Measurements from ENCODE around the gene TLE3. TPM values are rescaled to one million over a fixed set of nuclear protein-coding genes. Genes with fewer than 3 reads are reported as not detected.

Gene TLE3
- total and polyA plus RNA-seq, 7 donors = 16.8 to 82.0 (median 49.5) TPM

DNA sequence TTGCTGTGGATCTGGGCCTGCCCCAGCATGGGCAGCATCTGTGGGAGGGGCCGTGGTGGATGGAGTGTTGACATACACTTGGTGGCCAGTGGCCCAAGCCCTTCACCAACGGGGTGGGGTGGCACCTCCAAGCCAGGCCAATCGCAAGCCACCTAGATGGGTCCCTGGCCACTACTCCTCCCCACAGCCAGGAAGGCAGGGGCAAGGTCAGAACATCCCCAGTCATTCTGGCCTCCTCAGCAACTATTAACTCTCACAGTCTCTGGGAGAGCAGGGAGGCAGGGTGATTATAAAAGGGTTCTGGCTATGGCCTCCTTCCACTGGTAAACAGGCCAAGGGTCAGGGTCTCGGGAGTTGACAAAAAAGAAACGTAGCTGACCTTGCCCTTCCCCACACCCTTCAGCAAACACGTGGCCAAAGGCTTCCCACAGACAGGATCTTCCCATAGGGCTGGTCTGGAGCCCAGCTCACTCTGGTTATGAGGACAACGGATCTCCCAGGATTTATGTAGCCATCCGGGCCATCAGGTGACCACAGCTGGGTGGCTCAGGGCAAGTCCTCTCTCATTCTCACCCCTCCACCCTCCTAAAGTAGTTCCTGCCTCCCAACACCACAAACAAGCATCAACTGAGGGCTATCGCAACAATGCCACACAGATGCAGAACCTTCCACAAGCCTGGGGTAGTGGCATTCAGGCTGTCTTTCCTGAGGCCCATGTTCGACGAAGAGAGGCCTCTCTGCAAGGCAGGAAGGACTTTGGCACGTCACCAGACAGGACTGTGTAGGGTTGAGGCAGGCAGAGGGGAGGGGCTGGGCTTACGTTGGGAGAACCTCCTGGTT lies 18.9 kb downstream of the TLE3 start:
- no peaks in the 10 kb centered on the region for H3K9me3 ChIP-seq
- 48 to 74% methylated on average over 13 of the region's 13 CpGs for WGBS, 2 donors
- no peaks in the 10 kb centered on the region for H3K27me3 ChIP-seq
- intact Hi-C loops (cut with DNase I) = no loop called here
- H3K36me3 ChIP-seq = peaks cover 12 to 58% (median 36%) of the 10 kb centered on the region in 4 donors
- H3K4me3 ChIP-seq = no peak overlapping the region
- DNase-seq = no peak
- H3K27ac ChIP-seq = peak overlapping the region in 3 of 4 donors; percentile 38 to 59 (median 58)
- TF ChIP-seq POLR2AphosphoS5 (IDR thresholded peaks at IDR 0.05) (no peak), POLR2A (IDR thresholded peaks at IDR 0.05) (no peak), EP300 (IDR thresholded peaks at IDR 0.05) (no peak), CTCF (IDR thresholded peaks at IDR 0.05) (no peak)
- H3K4me1 ChIP-seq = peaks cover 0 to 49% (median 38%) of the 10 kb centered on the region in 4 donors

- TF ChIP-seq POLR2AphosphoS5 (IDR thresholded peaks at IDR 0.05) = peak; percentile 27 to 43 (median 32)
- no peak for TF ChIP-seq EP300 (IDR thresholded peaks at IDR 0.05)
- no peak for TF ChIP-seq POLR2A (IDR thresholded peaks at IDR 0.05)
- no peak for TF ChIP-seq CTCF (IDR thresholded peaks at IDR 0.05)
- no peaks in the 10 kb centered on the region for H3K27me3 ChIP-seq
- peaks cover 0 to 43% (median 33%) of the 10 kb centered on the region in 4 donors for H3K4me1 ChIP-seq
- peak; percentile 82 for DNase-seq
- intact Hi-C loops (cut with DNase I) = no loop called here
- no peaks in the 10 kb centered on the region for H3K9me3 ChIP-seq
- WGBS, 2 donors = 84 to 88% methylated on average over 13 of the region's 13 CpGs
- peaks cover 21 to 59% (median 44%) of the 10 kb centered on the region in 4 donors for H3K36me3 ChIP-seq
- H3K27ac ChIP-seq = peak overlapping the region in 3 of 4 donors; percentile 38 to 59 (median 58)
- no peak overlapping the region for H3K4me3 ChIP-seq
These were observed 20.2 kb downstream of the TLE3 start for GRCh38 chr15:70077188-70078147.

DNA sequence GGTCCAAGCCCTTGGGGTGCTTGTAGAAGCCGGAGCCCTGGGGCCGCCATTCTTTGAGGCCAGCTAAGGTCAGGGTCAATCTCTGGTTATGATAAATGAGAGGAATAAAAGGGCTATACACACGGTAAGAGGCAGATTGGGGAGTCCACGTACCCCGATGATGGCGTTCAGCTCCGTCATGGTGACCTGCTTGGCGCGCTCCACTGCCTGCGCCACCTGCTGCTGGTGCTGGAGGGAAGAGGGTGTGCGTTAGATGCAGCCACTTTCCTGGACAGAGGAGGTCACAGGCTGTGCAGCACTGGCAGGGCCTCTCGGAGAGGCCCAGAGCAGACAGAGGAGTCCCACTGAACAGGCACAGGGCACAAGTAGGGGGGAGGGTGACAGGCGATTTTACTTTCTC lies 23.3 kb downstream of the TLE3 start:
- DNase-seq = no peak
- peaks cover 0 to 44% (median 39%) of the 10 kb centered on the region in 4 donors for H3K4me1 ChIP-seq
- no peaks in the 10 kb centered on the region for H3K27me3 ChIP-seq
- intact Hi-C loops (cut with DNase I) = no loop called here
- 96 to 97% methylated on average over 13 of the region's 13 CpGs for WGBS, 2 donors
- no peak overlapping the region for H3K4me3 ChIP-seq
- H3K9me3 ChIP-seq = no peaks in the 10 kb centered on the region
- H3K27ac ChIP-seq = no peak overlapping the region
- TF ChIP-seq POLR2AphosphoS5 (IDR thresholded peaks at IDR 0.05) (no peak), CTCF (IDR thresholded peaks at IDR 0.05) (no peak), EP300 (IDR thresholded peaks at IDR 0.05) (no peak), POLR2A (IDR thresholded peaks at IDR 0.05) (no peak)
- H3K36me3 ChIP-seq = peaks cover 15 to 69% (median 44%) of the 10 kb centered on the region in 4 donors

GRCh38 chr15:70072479-70072878 lies 25.2 kb downstream of the TLE3 start:
- TF ChIP-seq POLR2A (IDR thresholded peaks at IDR 0.05) = no peak
- no peak for TF ChIP-seq EP300 (IDR thresholded peaks at IDR 0.05)
- no peak for TF ChIP-seq POLR2AphosphoS5 (IDR thresholded peaks at IDR 0.05)
- no peak for TF ChIP-seq CTCF (IDR thresholded peaks at IDR 0.05)
- Histone ChIP-seq H3K4me1 (peaks cover 0 to 38% (median 30%) of the 10 kb centered on the region in 4 donors), H3K27ac (no peak overlapping the region), H3K27me3 (no peaks in the 10 kb centered on the region), H3K9me3 (no peaks in the 10 kb centered on the region), H3K36me3 (peaks cover 15 to 88% (median 50%) of the 10 kb centered on the region in 4 donors), H3K4me3 (no peak overlapping the region)
- intact Hi-C loops (cut with DNase I) = no loop called here
- DNase-seq = no peak
- 89 to 95% methylated on average over 3 of the region's 3 CpGs for WGBS, 2 donors
